Measurements from ENCODE around the gene GYPC.

Gene GYPC

DNA sequence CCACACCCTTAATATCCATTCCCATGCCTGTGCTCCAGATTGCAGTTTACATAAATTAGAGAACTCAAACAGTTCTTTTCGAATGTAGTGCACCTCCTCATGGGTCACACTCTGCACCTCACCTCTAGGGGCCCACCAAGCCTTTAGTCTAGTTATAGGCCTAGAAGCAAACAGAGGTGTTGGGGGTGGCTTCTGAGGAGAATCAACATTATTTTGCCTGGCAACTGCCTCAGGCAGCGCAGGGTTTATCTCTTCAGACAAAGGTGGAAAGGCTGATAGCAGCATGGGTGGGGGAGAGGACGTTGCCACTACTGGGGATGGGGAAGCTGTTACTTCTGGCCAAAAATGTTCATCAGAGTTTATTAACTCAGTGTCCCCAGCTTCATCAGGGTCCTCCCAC lies 5.0 kb upstream of the GYPC start:
- DNase-seq (ENCODE audit: low read depth, low spot score) = no peak

GRCh38 chr2:126652323-126652891 lies 3.6 kb upstream of the GYPC start:
- no peak for DNase-seq (ENCODE audit: low read depth, low spot score)

GRCh38 chr2:126653109-126653508 lies 2.8 kb upstream of the GYPC start:
- DNase-seq (ENCODE audit: low read depth, low spot score) = no peak

DNA sequence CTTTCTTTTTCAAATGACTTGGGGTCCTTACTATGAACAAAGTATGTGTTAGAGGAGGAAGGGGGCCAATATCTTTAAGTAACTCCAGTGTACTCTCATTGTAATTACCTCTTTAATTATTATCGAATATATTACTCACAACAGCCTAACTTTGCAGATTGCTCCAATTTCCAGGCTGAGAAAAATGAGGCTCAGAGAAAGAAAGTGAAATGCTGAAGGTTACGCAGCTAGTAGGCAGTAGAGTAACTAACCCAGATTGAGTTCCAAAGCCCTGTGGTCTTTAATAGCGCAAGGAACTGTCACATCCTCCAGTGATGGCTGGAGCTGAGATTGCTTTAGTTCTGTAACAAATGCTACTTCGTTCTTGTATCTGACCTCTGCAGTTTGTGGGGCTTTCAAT lies 2.2 kb upstream of the GYPC start:
- DNase-seq (ENCODE audit: low read depth, low spot score) = no peak

- DNase-seq (ENCODE audit: low read depth, low spot score) = no peak
Observed at GRCh38 chr2:126655051-126655450, 907 bp upstream of the GYPC start.

DNA sequence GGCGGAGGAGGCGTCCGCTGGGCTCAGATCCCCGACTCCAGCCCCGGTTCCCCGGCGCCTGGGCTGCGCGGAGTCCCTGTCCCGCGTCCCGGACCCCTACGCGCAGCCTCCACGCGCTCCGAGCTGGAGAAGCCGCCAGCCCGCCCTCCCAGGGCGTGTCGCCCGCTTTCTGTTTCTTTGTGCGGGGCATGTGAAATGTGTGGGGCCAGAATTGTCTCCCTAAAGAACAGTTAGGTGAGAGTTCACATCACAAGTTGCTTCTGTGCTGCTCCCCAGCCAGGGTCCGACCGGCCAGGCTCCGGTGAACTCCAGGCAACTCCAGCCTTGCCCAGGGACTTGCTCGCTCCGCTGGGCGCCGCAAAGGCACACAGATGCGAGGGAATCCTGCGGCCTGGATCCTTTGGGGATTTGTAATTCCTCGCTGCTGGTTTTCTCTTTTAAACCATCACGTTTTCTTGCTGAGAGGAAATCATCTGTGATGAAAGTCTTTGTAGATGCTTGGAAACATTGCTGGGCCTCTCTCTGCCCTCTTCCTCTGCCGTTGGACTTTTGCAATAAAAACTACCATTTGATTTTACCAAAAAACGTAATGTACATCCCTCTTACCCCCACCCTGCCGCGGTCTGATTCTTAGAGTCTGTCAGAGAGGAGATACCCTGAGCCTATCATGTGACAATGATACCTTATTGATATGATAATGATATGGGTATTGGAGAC lies 631 bp downstream of the GYPC start:
- no peak for DNase-seq (ENCODE audit: low read depth, low spot score)

DNA sequence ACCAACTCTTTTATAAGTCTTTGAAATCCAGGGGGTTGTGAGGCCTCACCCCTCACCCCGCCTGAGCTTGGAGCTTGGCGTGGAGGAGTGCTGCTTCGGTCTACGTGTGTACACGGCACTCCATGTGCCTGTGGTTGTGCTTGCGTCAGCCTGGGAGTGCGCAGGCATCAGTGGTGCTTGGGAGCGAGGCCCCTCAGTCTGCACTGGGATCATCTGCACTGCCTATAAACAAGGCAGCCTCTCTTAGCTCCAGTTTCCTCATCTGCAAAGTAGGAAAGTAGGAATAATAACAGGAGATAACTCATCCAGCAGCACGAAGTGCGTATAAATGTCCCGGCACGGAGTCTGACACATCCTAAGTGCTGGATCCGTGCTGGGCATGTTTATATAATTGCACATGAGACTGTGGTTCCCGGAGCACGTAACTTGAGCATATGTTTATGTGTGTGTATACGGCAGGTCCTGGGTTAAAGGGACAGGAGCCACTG lies 1.2 kb downstream of the GYPC start:
- DNase-seq (ENCODE audit: low read depth, low spot score) = peak; percentile 89

- peak; percentile 98 for DNase-seq (ENCODE audit: low read depth, low spot score)
Observed at GRCh38 chr2:126657636-126658318, 1.8 kb downstream of the GYPC start.

- no peak for DNase-seq (ENCODE audit: low read depth, low spot score)
Observed at GRCh38 chr2:126658319-126658904, 2.5 kb downstream of the GYPC start.

DNA sequence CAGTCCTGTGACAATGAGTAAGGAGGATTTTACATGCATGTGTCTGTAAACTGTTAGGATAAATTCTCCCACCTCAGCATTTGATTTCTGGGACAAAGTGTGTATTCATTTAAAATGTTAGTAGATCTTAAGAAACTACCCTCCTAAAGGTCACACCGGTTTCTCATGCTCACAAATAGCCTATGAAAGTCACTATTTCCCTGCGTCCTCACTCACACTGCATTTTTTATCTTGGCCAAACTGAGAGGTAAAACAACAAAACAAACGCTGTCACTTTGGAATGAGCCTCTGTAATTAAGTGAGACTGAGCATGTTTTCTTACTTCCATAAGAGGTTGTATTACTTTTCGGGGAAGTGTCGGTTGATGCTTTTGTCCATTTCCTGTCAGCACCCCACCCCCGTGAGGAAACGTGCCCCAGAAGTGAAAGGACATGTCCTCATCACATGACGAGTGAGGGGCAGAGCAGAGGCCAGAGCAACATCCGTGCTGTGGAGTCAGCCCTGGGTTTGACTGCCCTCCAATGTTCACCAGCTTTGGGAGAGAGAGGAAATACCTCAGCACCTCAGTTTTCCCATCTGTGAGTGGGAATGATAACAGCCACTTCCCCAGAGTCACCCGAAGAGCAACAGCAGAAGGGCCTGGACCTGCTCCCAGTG lies 3.1 kb downstream of the GYPC start:
- no peak for DNase-seq (ENCODE audit: low read depth, low spot score)

DNA sequence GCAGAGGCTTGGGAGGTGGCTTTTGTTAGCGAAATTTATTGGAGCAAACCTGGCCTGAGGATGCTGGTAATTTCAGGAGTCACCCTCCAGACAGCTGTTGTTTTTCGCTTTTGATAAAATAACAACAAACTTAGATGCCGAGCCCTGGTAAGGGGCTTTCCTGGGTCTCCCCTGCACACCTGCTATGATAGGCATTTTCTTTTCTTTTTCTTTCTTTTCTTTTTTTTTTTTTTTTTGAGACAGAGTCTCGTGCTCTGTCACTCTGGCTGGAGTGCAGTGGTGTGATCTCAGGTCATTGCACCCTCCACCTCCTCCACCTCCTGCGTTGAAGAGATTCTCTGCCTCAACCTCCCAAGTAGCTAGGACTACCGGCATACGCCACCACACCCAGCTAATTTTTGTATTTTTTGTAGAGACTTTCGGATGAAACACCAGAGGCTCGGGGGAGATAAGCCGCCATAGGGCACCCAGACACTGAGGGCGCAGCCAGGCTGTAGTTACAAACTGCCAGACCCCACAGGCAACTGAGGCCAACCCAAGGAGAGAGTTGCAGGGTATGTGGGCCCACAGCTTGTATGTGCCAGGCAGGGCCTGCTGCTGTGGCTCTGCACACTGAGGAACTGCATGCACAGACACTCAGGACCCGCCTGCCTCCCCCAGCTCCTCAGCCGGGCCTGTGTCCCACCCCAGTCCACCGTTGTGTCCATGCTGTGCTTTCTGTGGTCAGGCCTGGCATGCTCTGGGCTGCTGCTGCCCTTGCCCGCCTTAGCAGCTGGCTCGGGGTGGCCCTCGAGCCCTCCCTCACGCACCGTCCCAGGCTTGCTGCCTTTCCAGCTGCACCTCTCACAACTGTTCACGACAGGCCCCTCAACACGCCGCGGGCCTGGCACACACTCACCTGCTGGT lies 3.9 kb downstream of the GYPC start:
- DNase-seq (ENCODE audit: low read depth, low spot score) = no peak

- DNase-seq (ENCODE audit: low read depth, low spot score) = no peak
Observed at GRCh38 chr2:126660971-126661370, 5.0 kb downstream of the GYPC start.

- no peak for DNase-seq (ENCODE audit: low read depth, low spot score)
Observed at GRCh38 chr2:126661702-126662500, 5.9 kb downstream of the GYPC start.

DNA sequence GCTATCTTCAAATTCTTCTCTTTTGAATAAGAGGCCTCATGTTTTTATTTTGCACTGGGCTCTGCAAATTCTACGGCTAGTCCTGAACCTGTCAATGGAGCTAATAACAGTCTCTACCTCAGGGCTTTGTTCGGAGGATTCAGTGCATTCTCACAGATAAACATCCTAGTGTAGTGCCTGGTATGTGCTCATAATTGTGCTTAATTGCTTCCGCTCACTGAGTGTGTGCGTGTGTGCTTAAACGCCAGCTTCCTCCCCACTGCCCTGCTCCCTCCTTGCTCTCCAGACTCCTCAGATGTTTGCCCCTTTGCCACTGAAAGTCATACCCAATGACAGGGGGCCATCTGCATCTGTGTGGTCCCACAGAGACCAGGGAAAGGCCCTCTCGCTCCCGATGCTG lies 6.7 kb downstream of the GYPC start:
- no peak for DNase-seq (ENCODE audit: low read depth, low spot score)

DNA sequence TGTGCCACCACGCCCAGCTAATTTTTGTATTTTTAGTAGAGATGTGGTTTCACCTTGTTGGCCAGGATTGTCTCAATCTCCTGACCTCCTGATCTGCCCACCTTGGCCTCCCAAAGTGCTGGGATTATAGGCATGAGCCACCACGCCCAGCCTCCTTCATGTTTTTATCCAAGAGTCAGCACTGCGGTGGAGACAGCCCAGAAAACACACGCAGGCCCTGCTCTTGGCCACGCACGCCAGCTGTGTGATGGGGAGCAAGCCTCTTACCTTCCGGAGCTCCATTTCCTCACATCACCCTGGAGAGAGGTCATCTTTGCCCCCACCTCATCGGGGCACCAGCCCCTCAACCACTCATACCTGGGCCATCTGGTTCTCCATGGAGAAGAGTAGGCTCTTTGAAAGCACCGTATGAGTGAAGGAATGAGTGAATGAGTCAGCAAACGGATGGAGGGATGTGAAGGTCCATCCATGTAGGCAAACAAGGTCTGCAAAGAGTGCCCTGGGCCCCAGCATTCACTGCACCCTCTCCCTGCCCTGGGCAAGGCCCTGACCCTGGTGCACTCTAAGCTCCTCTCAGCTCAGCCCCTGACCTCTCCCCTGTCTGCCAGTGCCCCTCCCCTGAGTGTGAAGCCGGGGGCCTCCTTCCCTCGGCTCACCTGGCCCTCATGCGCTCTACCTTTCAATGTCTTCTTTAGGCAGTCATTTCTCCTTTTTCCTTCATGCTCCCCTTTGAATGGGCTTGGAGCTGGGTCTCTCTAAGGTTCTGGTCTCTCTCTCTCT lies 7.4 kb downstream of the GYPC start:
- no peak for DNase-seq (ENCODE audit: low read depth, low spot score)

DNA sequence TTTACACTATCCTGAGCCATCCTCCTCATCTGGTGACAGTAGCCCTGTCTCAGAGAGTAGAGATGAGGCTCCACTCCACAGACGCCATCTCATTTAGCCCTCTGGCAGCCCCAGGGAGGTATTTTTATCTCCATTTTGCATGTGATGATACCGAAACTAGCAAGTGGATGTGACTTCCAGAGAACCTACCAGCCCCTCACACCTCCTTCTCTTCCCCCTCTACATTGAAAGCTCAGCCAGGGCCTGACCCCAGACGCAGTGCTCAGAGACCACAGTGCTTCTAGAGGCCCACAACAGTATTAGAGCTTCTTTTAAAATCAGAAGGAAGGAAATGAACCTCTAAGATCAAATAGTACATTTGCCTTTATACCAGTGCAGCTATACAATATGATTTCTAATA lies 8.3 kb downstream of the GYPC start:
- no peak for DNase-seq (ENCODE audit: low read depth, low spot score)

DNA sequence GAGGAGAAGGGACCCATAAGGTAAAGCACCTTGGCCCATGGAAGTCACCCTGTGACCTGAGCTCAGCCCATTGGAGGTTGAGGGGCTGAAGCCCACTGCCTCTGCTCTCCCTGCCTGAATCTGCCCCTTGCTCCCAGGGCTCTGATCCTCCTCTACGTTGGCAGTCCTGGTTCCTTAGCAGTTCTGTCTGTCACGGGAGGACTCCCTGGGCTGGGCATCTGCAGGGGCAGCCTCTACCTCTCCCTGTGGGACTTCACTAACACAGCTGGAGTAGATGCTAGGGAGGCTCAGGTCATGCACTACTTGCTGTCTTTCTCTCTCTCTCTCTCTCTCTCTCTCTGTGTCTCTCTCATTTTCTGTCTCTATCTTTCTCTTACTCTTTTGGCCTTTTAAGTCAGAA lies 8.7 kb downstream of the GYPC start:
- DNase-seq (ENCODE audit: low read depth, low spot score) = no peak

DNA sequence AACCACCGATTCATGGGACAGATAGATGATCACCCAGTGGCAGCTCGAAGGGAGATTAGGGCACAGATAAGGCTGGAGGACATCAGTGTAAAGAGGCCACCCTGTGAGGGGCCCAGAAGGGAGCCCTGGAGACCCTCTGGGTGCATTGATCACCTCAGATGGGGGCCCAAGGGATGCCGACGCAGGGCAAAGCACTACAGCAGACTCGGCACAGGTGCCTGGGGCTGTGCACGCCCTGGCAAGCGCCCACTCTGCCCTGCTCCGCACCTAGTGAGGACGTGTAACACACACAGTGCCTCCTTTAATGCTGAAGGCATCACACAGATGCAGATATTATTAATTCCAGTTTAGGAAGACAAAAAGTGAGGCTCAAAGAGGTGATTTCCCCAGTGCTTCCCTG lies 9.5 kb downstream of the GYPC start:
- no peak for DNase-seq (ENCODE audit: low read depth, low spot score)

- DNase-seq (ENCODE audit: low read depth, low spot score) = no peak
Observed at GRCh38 chr2:126668254-126668653, 12.3 kb downstream of the GYPC start.
